Muscle of arm (tissue), 12 donors: ENCODE data around the gene RASAL2. TPM values are rescaled to one million over a fixed set of nuclear protein-coding genes. Genes with fewer than 3 reads are reported as not detected.
A peak's percentile ranks its signal among the peaks of the same experiment; 100 is the strongest.
"Not testable (repeated sequence)": the region's sequence is repeated elsewhere in the genome, so short reads cannot be mapped to it uniquely, and the experiment has no call there.

Experiments
- DNase-seq: peaks from one replicate; pipeline ENCODE4 v3.0.0-alpha.2; 2013
- polyA plus RNA-seq, 12 donors: library from polyadenylated mRNA; unstranded; fragments of 120-200 nt; gene quantifications; one replicate each; pipeline ENCODE4 v1.2.1, GENCODE V29; 2013; ENCODE audit not compliant: insufficient read length in 12 of 12

RASAL2 gene
- polyA plus RNA-seq, 12 donors, result 12.2 to 19.9 (median 14.4) TPM; not detected in 1

- DNase-seq, result no peak
These were observed 395.5 kb downstream of the RASAL2 start for GRCh38 chr1:178489399-178489798.

- DNase-seq, result no peak
These were observed 396.2 kb downstream of the RASAL2 start for GRCh38 chr1:178490136-178490535.

- no peak for DNase-seq
These were observed 397.1 kb downstream of the RASAL2 start for GRCh38 chr1:178490967-178491366.

- no peak for DNase-seq
These were observed 397.8 kb downstream of the RASAL2 start for GRCh38 chr1:178491721-178492120.

- DNase-seq, result no peak
These were observed 398.4 kb downstream of the RASAL2 start for GRCh38 chr1:178492341-178492740.

- DNase-seq, result no peak
These were observed 399.4 kb downstream of the RASAL2 start for GRCh38 chr1:178493301-178493741.

- DNase-seq, result no peak
These were observed 400.7 kb downstream of the RASAL2 start for GRCh38 chr1:178494569-178494971.

- DNase-seq, result no peak
These were observed 401.3 kb downstream of the RASAL2 start for GRCh38 chr1:178495158-178495557.

GRCh38 chr1:178495741-178496409, 402.0 kb downstream of the RASAL2 start:
- DNase-seq, result no peak

GRCh38 chr1:178496410-178497135, 402.7 kb downstream of the RASAL2 start, which contains the start of gene CLEC20A:
Gene CLEC20A (minus strand): TSS chr1:178496964. CDS start chr1:178496939, 25 bp downstream.
- no peak for DNase-seq

GRCh38 chr1:178497903-178498478, 404.1 kb downstream of the RASAL2 start:
- DNase-seq, result no peak

GRCh38 chr1:178498896-178499675, 405.2 kb downstream of the RASAL2 start:
- no peak for DNase-seq

GRCh38 chr1:178500091-178500770, 406.3 kb downstream of the RASAL2 start:
- no peak for DNase-seq

- DNase-seq, result no peak
These were observed 407.1 kb downstream of the RASAL2 start for GRCh38 chr1:178500936-178501554.

GRCh38 chr1:178501705-178502329, 407.9 kb downstream of the RASAL2 start:
- peak; percentile 44 for DNase-seq

GRCh38 chr1:178502330-178502714, 408.4 kb downstream of the RASAL2 start:
- no peak for DNase-seq

GRCh38 chr1:178502856-178503255, 409.0 kb downstream of the RASAL2 start:
- no peak for DNase-seq

GRCh38 chr1:178503316-178503715, 409.4 kb downstream of the RASAL2 start:
- not testable (repeated sequence) for DNase-seq

- DNase-seq, result no peak
These were observed 409.9 kb downstream of the RASAL2 start for GRCh38 chr1:178503849-178504248.

GRCh38 chr1:178504286-178504685, 410.4 kb downstream of the RASAL2 start:
- DNase-seq, result no peak
